WTC11 (cell line): ENCODE measurements around the gene RPL41. TPM values are rescaled to one million over a fixed set of nuclear protein-coding genes. Genes with fewer than 3 reads are reported as not detected.
A peak's percentile ranks its signal among the peaks of the same experiment; 100 is the strongest.
"Not testable (repeated sequence)": the region's sequence is repeated elsewhere in the genome, so short reads cannot be mapped to it uniquely, and the experiment has no call there.

ENCODE experiments used
- ATAC-seq: fragments of 200-7000 bp; cut with Tn5 transposase; 2 replicates; pipeline ENCODE4 v1.10.0; 2021; ENCODE audit warnings: mild to moderate bottlenecking, moderate library complexity
- CTCF ChIA-PET: fragments of 300-600 bp; sonication (Branson Sonifier 250); formaldehyde crosslinking; loops from one replicate; lab custom pipeline; 2021; ENCODE audit warnings: antibody characterized with exemption; lab: Charles Lee
- POLR2A ChIA-PET: fragments of 350-600 bp; sonication (Branson Sonifier 250); formaldehyde crosslinking; loops from one replicate; lab custom pipeline; 2021; ENCODE audit warnings: antibody characterized with exemption; lab: Charles Lee
- DNase-seq: peaks from one replicate; pipeline ENCODE4 v3.0.0; 2021; ENCODE audit warnings: low spot score
- H3K27ac Mint-ChIP-seq: 2 replicates; pipeline ENCODE4 v1.8.0; 2021; ENCODE audit warnings: mixed read lengths
- H3K27me3 Mint-ChIP-seq: 2 replicates; pipeline ENCODE4 v1.8.0; 2021; ENCODE audit warnings: low read depth, mild to moderate bottlenecking, moderate library complexity, mixed read lengths
- H3K36me3 Mint-ChIP-seq: 2 replicates; pipeline ENCODE4 v1.8.0; 2021; ENCODE audit warnings: mixed read lengths
- H3K4me1 Mint-ChIP-seq: 2 replicates; pipeline ENCODE4 v1.8.0; 2022; ENCODE audit warnings: mixed read lengths
- H3K4me3 Mint-ChIP-seq: 2 replicates; pipeline ENCODE4 v1.8.0; 2021; ENCODE audit warnings: mild to moderate bottlenecking, moderate library complexity, mixed read lengths
- H3K9me3 Mint-ChIP-seq: 2 replicates; pipeline ENCODE4 v1.8.0; 2021; ENCODE audit warnings: mixed read lengths
- ELF4 ChIP-seq: sonication (generic); formaldehyde crosslinking; IDR thresholded peaks from 2 replicates; pipeline ENCODE4 v1.8.1; 2022; ENCODE audit warnings: low read depth, mild to moderate bottlenecking, moderate library complexity, missing genetic modification reagents
- EMX1 ChIP-seq: fragments of 250-450 bp; sonication (Bioruptor Pico); IDR thresholded peaks from 2 replicates; pipeline ENCODE4 v1.8.0; 2021; ENCODE audit warnings: mild to moderate bottlenecking
- ESRRA ChIP-seq: sonication (generic); formaldehyde crosslinking; IDR thresholded peaks from 2 replicates; pipeline ENCODE4 v1.8.1; 2022; ENCODE audit warnings: mild to moderate bottlenecking, missing genetic modification reagents, borderline replicate concordance
- FOXJ3 ChIP-seq: sonication (generic); formaldehyde crosslinking; IDR thresholded peaks from 2 replicates; pipeline ENCODE4 v1.9.0; 2021; ENCODE audit warnings: missing genetic modification reagents, mild to moderate bottlenecking, borderline replicate concordance
- HMGA2 ChIP-seq: fragments of 250-450 bp; sonication (Bioruptor Pico); IDR thresholded peaks from 2 replicates; pipeline ENCODE4 v1.4.0; 2021; ENCODE audit warnings: mild to moderate bottlenecking, moderate library complexity
- RELA ChIP-seq: sonication (generic); formaldehyde crosslinking; IDR thresholded peaks from 2 replicates; pipeline ENCODE4 v1.8.1; 2022; ENCODE audit warnings: missing genetic modification reagents, mild to moderate bottlenecking, borderline replicate concordance
- SMAD3 ChIP-seq: sonication (generic); formaldehyde crosslinking; IDR thresholded peaks from 2 replicates; pipeline ENCODE4 v1.8.0; 2022; ENCODE audit warnings: missing genetic modification reagents, mild to moderate bottlenecking, borderline replicate concordance
- SMAD4 ChIP-seq: sonication (generic); formaldehyde crosslinking; IDR thresholded peaks from 2 replicates; pipeline ENCODE4 v1.8.0; 2022; ENCODE audit warnings: mild to moderate bottlenecking, missing genetic modification reagents
- SOX15 ChIP-seq: fragments of 250-450 bp; sonication (Bioruptor Pico); IDR thresholded peaks from 2 replicates; pipeline ENCODE4 v1.9.0; 2021; ENCODE audit warnings: mild to moderate bottlenecking
- ZBTB21 ChIP-seq: sonication (generic); formaldehyde crosslinking; IDR thresholded peaks from 2 replicates; pipeline ENCODE4 v1.8.1; 2023; ENCODE audit warnings: mild to moderate bottlenecking, missing genetic modification reagents, borderline replicate concordance
- ZNF121 ChIP-seq: sonication (generic); formaldehyde crosslinking; IDR thresholded peaks from 2 replicates; pipeline ENCODE4 v1.8.0; 2023; ENCODE audit warnings: missing genetic modification reagents
- ZNF219 ChIP-seq: sonication (generic); formaldehyde crosslinking; IDR thresholded peaks from 2 replicates; pipeline ENCODE4 v1.8.0; 2023; ENCODE audit warnings: missing genetic modification reagents, mild to moderate bottlenecking, borderline replicate concordance
- ZNF263 ChIP-seq: sonication (generic); formaldehyde crosslinking; IDR thresholded peaks from 2 replicates; pipeline ENCODE4 v1.8.1; 2022; ENCODE audit warnings: low read depth, mild to moderate bottlenecking, moderate library complexity, missing genetic modification reagents
- ZNF423 ChIP-seq: fragments of 250-450 bp; sonication (Bioruptor Pico); IDR thresholded peaks from 2 replicates; pipeline ENCODE4 v2.1.2; 2022; ENCODE audit warnings: mild to moderate bottlenecking, moderate library complexity
- total RNA-seq: library from RNA; stranded (reverse); gene quantifications from 3 replicates; pipeline ENCODE4 v1.2.3, GENCODE V29; 2021
- TF ChIP-seq, protein P1 (sequence below): sonication (generic); formaldehyde crosslinking; IDR thresholded peaks from 2 replicates; pipeline ENCODE4 v1.8.0; 2023; ENCODE audit warnings: mild to moderate bottlenecking, missing genetic modification reagents
- TF ChIP-seq, protein P2 (sequence below): sonication (generic); formaldehyde crosslinking; conservative IDR thresholded peaks from 2 replicates; pipeline ENCODE4 v1.8.1; 2023; ENCODE audit warnings: mild to moderate bottlenecking, low read depth, missing genetic modification reagents, moderate library complexity
- TF ChIP-seq, protein P3 (sequence below): sonication (generic); formaldehyde crosslinking; IDR thresholded peaks from 2 replicates; pipeline ENCODE4 v1.8.1; 2022; ENCODE audit warnings: low read depth, mild to moderate bottlenecking, moderate library complexity, missing genetic modification reagents, borderline replicate concordance
- TF ChIP-seq, protein P4 (sequence below): fragments of 250-450 bp; sonication (Bioruptor Pico); IDR thresholded peaks from 2 replicates; pipeline ENCODE4 v1.8.0; 2021; ENCODE audit warnings: mild to moderate bottlenecking
- TF ChIP-seq, protein P5 (sequence below): sonication (generic); formaldehyde crosslinking; conservative IDR thresholded peaks from 2 replicates; pipeline ENCODE4 v1.8.1; 2022; ENCODE audit warnings: mild to moderate bottlenecking, missing genetic modification reagents
- TF ChIP-seq, protein P6 (sequence below): fragments of 250-450 bp; sonication (Bioruptor Pico); IDR thresholded peaks from 2 replicates; pipeline ENCODE4 v1.9.0; 2021; ENCODE audit warnings: mild to moderate bottlenecking

Gene RPL41
- total RNA-seq, 1 experiment from 2014 or later, result 4,004 TPM

DNA sequence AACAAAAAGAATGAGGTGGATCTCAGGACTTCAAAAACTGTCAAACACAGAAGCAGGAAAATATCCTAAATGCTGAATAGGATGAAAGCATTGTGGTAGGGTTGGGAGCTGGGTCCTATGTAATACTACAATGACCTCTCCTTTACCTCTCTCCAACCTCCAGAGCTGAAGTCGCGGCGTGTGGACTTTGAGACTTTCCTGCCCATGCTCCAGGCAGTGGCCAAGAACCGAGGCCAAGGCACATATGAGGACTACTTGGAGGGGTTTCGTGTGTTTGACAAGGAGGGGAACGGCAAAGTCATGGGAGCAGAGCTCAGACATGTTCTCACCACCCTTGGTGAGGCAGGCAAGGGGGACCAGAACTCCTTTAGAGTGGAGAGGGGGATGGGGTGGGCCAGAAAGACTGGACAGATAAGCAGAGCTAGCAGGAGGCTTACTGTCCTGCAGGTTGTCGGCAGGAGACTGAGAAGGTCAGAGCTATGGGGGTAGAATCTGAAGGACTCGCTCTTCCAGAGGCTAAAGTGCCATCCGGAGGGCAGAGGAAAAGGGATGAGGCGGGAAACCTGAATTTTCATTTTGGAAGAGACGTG is 38.9 kb downstream of the RPL41 start (continued):
- TF ChIP-seq, protein P1, sequence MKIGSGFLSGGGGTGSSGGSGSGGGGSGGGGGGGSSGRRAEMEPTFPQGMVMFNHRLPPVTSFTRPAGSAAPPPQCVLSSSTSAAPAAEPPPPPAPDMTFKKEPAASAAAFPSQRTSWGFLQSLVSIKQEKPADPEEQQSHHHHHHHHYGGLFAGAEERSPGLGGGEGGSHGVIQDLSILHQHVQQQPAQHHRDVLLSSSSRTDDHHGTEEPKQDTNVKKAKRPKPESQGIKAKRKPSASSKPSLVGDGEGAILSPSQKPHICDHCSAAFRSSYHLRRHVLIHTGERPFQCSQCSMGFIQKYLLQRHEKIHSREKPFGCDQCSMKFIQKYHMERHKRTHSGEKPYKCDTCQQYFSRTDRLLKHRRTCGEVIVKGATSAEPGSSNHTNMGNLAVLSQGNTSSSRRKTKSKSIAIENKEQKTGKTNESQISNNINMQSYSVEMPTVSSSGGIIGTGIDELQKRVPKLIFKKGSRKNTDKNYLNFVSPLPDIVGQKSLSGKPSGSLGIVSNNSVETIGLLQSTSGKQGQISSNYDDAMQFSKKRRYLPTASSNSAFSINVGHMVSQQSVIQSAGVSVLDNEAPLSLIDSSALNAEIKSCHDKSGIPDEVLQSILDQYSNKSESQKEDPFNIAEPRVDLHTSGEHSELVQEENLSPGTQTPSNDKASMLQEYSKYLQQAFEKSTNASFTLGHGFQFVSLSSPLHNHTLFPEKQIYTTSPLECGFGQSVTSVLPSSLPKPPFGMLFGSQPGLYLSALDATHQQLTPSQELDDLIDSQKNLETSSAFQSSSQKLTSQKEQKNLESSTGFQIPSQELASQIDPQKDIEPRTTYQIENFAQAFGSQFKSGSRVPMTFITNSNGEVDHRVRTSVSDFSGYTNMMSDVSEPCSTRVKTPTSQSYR, result no peak
- no peak for TF ChIP-seq ELF4 (CRISPR knock-in tag)

DNA sequence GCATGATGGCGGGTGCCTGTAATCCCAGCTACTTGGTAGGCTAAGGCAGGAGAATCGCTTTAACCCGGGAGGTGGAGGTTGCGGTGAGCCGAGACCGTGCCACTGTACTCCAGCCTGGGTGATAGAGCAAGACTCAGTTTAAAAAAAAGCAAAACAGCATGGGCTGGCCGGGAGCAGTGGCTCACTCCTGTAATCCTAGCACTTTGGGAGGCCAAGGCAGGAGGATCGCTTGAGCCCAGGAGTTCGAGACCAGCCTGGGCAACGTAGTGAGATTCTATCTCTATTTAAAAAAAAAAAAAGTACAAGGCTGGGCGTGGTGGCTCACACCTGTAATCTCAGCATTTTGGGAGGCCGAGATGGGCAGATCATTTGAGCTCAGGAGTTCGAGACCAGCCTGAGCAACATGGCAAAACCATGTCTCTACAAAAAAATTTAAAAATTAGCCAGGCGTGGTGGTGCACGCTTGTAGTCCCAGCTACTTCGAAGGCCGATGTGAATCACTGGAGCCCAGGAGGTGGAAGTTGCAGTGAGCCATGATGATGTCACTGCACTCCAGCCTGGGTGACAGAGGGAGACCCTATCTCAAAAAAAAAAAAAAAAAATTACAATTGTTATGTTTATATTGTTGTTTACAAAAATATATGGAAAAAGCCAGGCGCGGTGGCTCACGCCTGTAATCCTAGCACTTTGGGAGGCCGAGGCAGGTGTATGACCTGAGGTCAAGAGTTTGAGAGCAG is 40.2 kb downstream of the RPL41 start:
- Mint-ChIP-seq H3K4me1 (peaks cover 42% of the 10 kb centered on the region), H3K27ac (peak overlapping the region; percentile 99), H3K4me3 (peak overlapping the region; percentile 96), H3K36me3 (peaks cover 40% of the 10 kb centered on the region)
- CTCF ChIA-PET, result interaction anchor here (1.1 to 1.3 kb wide), 2 partner anchors 33 to 65 kb away, joined by 3 to 5 read pairs; partner anchors contain the start of genes RNF41 and SMARCC2
- POLR2A ChIA-PET, result interaction anchor here (0.7 to 1.8 kb wide), 5 partner anchors 29 to 978 kb away, joined by 3 to 9 read pairs (median 6); partner anchors contain the start of genes ESYT1, RNF41 and SMARCC2
- peak; percentile 58; the same call in 1 of the 2 replicates for TF ChIP-seq ZNF121 (CRISPR knock-in tag)
- H3K27me3 Mint-ChIP-seq, ATAC-seq, DNase-seq, H3K9me3 Mint-ChIP-seq: not testable (repeated sequence)

DNA sequence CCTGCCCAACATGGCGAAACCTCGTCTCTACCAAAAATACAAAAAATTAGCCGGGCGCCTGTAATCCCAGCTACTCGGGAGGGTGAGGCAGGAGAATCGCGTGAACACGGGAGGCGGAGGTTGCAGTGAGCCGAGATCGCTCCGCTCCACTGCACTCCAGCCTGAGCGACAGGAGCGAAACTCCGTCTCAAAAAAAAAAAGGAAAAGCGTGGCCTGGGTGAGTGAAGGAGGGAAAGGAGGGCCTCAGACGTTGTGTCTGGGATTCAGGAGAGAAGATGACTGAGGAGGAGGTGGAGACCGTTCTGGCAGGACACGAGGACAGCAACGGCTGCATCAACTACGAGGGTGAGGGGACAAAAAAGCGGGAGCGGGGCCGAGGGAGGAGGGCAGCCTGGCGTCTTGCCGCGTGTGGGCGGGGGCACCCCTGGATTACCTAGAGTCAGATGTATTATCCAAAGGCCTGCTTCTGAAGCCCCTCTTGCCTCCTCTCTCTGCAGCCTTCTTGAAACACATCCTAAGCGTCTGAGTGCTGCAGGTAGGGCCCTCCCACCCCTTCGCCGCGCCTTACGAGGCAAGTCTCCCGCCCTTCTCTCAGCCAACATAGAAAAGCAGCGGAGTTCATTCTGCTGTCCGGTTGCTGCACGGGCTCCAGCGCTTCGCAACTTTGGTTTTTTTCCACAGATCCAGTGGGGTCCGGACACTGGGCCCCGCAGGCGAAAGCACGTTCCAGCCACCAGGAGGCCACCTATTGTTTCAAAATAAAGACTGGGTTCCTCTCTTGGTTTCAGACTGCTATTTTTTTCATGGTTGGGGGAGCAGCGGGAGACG is 41.0 kb downstream of the RPL41 start:
- Mint-ChIP-seq H3K9me3 (no peaks in the 10 kb centered on the region), H3K36me3 (peaks cover 43% of the 10 kb centered on the region), H3K4me3 (peak overlapping the region; percentile 96), H3K4me1 (peaks cover 43% of the 10 kb centered on the region), H3K27ac (peak overlapping the region; percentile 99), H3K27me3 (no peaks in the 10 kb centered on the region)
- CTCF ChIA-PET, result interaction anchor here (0.6 to 2.2 kb wide), 5 partner anchors 30 to 65 kb away, joined by 3 to 11 read pairs (median 5); partner anchors contain the start of genes ESYT1, RNF41 and SMARCC2
- POLR2A ChIA-PET, result interaction anchor here (0.7 to 7.2 kb wide), 12 partner anchors 29 to 979 kb away, joined by 3 to 104 read pairs (median 6); partner anchors contain the start of genes ERBB3, ESYT1, RAB5B and RNF41
- peak; percentile 24 for ATAC-seq
- DNase-seq, result peak; percentile 79
- TF ChIP-seq SMAD3 (CRISPR knock-in tag), result 0 out of 2 replicates have a peak, but pooled peaks have one; percentile 12
- no peak for TF ChIP-seq ZNF423 (CRISPR knock-in tag)
- peak; percentile 62 for TF ChIP-seq ZNF121 (CRISPR knock-in tag)
- TF ChIP-seq, protein P2, sequence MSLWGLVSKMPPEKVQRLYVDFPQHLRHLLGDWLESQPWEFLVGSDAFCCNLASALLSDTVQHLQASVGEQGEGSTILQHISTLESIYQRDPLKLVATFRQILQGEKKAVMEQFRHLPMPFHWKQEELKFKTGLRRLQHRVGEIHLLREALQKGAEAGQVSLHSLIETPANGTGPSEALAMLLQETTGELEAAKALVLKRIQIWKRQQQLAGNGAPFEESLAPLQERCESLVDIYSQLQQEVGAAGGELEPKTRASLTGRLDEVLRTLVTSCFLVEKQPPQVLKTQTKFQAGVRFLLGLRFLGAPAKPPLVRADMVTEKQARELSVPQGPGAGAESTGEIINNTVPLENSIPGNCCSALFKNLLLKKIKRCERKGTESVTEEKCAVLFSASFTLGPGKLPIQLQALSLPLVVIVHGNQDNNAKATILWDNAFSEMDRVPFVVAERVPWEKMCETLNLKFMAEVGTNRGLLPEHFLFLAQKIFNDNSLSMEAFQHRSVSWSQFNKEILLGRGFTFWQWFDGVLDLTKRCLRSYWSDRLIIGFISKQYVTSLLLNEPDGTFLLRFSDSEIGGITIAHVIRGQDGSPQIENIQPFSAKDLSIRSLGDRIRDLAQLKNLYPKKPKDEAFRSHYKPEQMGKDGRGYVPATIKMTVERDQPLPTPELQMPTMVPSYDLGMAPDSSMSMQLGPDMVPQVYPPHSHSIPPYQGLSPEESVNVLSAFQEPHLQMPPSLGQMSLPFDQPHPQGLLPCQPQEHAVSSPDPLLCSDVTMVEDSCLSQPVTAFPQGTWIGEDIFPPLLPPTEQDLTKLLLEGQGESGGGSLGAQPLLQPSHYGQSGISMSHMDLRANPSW (CRISPR knock-in tag), result no peak
- TF ChIP-seq, protein P3, sequence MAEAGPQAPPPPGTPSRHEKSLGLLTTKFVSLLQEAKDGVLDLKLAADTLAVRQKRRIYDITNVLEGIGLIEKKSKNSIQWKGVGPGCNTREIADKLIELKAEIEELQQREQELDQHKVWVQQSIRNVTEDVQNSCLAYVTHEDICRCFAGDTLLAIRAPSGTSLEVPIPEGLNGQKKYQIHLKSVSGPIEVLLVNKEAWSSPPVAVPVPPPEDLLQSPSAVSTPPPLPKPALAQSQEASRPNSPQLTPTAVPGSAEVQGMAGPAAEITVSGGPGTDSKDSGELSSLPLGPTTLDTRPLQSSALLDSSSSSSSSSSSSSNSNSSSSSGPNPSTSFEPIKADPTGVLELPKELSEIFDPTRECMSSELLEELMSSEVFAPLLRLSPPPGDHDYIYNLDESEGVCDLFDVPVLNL (CRISPR knock-in tag), result 0 out of 2 replicates have a peak, but pooled peaks have one; percentile 32
- TF ChIP-seq SMAD4, result no peak
- no peak for TF ChIP-seq ZNF219 (CRISPR knock-in tag)
- TF ChIP-seq HMGA2, result no peak
- TF ChIP-seq, protein P4, sequence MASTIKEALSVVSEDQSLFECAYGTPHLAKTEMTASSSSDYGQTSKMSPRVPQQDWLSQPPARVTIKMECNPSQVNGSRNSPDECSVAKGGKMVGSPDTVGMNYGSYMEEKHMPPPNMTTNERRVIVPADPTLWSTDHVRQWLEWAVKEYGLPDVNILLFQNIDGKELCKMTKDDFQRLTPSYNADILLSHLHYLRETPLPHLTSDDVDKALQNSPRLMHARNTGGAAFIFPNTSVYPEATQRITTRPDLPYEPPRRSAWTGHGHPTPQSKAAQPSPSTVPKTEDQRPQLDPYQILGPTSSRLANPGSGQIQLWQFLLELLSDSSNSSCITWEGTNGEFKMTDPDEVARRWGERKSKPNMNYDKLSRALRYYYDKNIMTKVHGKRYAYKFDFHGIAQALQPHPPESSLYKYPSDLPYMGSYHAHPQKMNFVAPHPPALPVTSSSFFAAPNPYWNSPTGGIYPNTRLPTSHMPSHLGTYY (CRISPR knock-in tag), result peak; percentile 66; the same call in 1 of the 2 replicates
- TF ChIP-seq SOX15 (CRISPR knock-in tag), result no peak
- TF ChIP-seq, protein P5, sequence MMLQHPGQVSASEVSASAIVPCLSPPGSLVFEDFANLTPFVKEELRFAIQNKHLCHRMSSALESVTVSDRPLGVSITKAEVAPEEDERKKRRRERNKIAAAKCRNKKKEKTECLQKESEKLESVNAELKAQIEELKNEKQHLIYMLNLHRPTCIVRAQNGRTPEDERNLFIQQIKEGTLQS (CRISPR knock-in tag), result no peak
- TF ChIP-seq EMX1 (CRISPR knock-in tag), result no peak
- TF ChIP-seq RELA, result no peak
- TF ChIP-seq ZBTB21 (CRISPR knock-in tag), result no peak
- no peak for TF ChIP-seq ESRRA
- TF ChIP-seq, protein P6, sequence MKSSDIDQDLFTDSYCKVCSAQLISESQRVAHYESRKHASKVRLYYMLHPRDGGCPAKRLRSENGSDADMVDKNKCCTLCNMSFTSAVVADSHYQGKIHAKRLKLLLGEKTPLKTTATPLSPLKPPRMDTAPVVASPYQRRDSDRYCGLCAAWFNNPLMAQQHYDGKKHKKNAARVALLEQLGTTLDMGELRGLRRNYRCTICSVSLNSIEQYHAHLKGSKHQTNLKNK (CRISPR knock-in tag), result no peak
- TF ChIP-seq FOXJ3 (CRISPR knock-in tag), result no peak
- no peak for TF ChIP-seq ZNF263
- TF ChIP-seq ELF4 (CRISPR knock-in tag), result no peak
